OCI-LY7 (cell line): ENCODE results near the gene RRP1B. TPM values are rescaled to one million over a fixed set of nuclear protein-coding genes. Genes with fewer than 3 reads are reported as not detected.

Experiments
- BruUV-seq: library from RNA; stranded (reverse); fragments of 400-500 nt; replicated peaks from 2 replicates; lab custom pipeline; 2021; lab: Mats Ljungman, UMichigan
- CTCF ChIA-PET: fragments of 300-600 bp; sonication (Branson Sonifier 250); formaldehyde crosslinking; loops from one replicate; lab custom pipeline; 2022; ENCODE audit warnings: antibody characterized with exemption; ENCODE audit not compliant: unreplicated experiment; lab: Charles Lee
- POLR2A ChIA-PET: fragments of 300-600 bp; sonication (Branson Sonifier 250); formaldehyde crosslinking; loops from one replicate; lab custom pipeline; 2022; ENCODE audit warnings: antibody characterized with exemption; lab: Charles Lee
- DNase-seq: peaks from one replicate; pipeline ENCODE4 v3.0.0-alpha.2; 2015; ENCODE audit warnings: low spot score
- H2AFZ ChIP-seq: fragments of 200-600 bp; sonication (generic), shearing (Covaris generic); 2 replicates; pipeline ENCODE4 v1.6.1; 2014; ENCODE audit warnings: mild to moderate bottlenecking, antibody characterized with exemption, low read length, moderate library complexity
- H3K27ac ChIP-seq: fragments of 200-600 bp; sonication (generic); 2 replicates; pipeline ENCODE4 v1.5.1; 2014; ENCODE audit warnings: mixed run types, low read depth, mild to moderate bottlenecking, moderate library complexity, low read length, inconsistent platforms; ENCODE audit not compliant: poor library complexity, severe bottlenecking
- H3K36me3 ChIP-seq: fragments of 200-600 bp; sonication (generic); 2 replicates; pipeline ENCODE4 v1.6.1; 2014; ENCODE audit warnings: mild to moderate bottlenecking, antibody characterized with exemption, low read length, moderate library complexity, mixed read lengths; ENCODE audit not compliant: insufficient read depth
- H3K4me1 ChIP-seq: fragments of 200-600 bp; sonication (generic); 2 replicates; pipeline ENCODE4 v1.5.1; 2014; ENCODE audit warnings: mild to moderate bottlenecking, low read length; ENCODE audit not compliant: insufficient read depth, poor library complexity, severe bottlenecking
- H3K4me2 ChIP-seq: fragments of 200-600 bp; sonication (generic); 2 replicates; pipeline ENCODE4 v1.6.1; 2014; ENCODE audit warnings: mild to moderate bottlenecking, low read length
- H3K4me3 ChIP-seq: fragments of 200-600 bp; sonication (generic); 2 replicates; pipeline ENCODE4 v1.5.1; 2014; ENCODE audit warnings: mild to moderate bottlenecking, low read depth, low read length; ENCODE audit not compliant: poor library complexity, severe bottlenecking
- H3K79me2 ChIP-seq: fragments of 200-600 bp; sonication (generic); 2 replicates; pipeline ENCODE4 v1.6.1; 2016; ENCODE audit warnings: low read depth, mild to moderate bottlenecking, low read length, moderate library complexity, mixed read lengths; ENCODE audit not compliant: insufficient read depth
- H3K9me2 ChIP-seq: fragments of 200-600 bp; sonication (generic); 2 replicates; pipeline ENCODE4 v1.6.1; 2016; ENCODE audit warnings: mild to moderate bottlenecking, low read length, mixed read lengths; ENCODE audit not compliant: insufficient read depth
- H3K9me3 ChIP-seq: fragments of 200-600 bp; sonication (generic); 2 replicates; pipeline ENCODE4 v1.6.1; 2014; ENCODE audit warnings: mild to moderate bottlenecking, mixed run types, low read length, mixed read lengths
- H4K20me1 ChIP-seq: fragments of 200-600 bp; sonication (generic); 2 replicates; pipeline ENCODE4 v1.6.1; 2014; ENCODE audit warnings: mild to moderate bottlenecking, antibody characterized with exemption, low read length, moderate library complexity, mixed read lengths; ENCODE audit not compliant: insufficient read depth
- EZH2phosphoT487 ChIP-seq: fragments of 200-600 bp; sonication (generic); IDR thresholded peaks from 2 replicates; pipeline ENCODE4 v1.6.1; 2018; ENCODE audit warnings: low read depth, borderline replicate concordance, mild to moderate bottlenecking, mixed run types, antibody characterized with exemption, low read length, moderate library complexity, mixed read lengths
- intact Hi-C: fragments of 100-400 bp; cut with micrococcal nuclease; formaldehyde crosslinking; loops from one replicate; pipeline ENCODE4 v1.10.0; 2022; ENCODE audit not compliant: unreplicated experiment
- total RNA-seq, 2 experiments: library from RNA; depleted of rRNA in 1 of 2; stranded (reverse); fragments of >200 nt in 1 of 2; shearing (Covaris generic) in 1 of 2; gene quantifications; 2 replicates each; pipeline ENCODE4 v1.2.3, GENCODE V29; 2014 to 2022
- TF ChIP-seq, protein P1 (sequence below): fragments of 200-600 bp; sonication (generic); conservative IDR thresholded peaks from 2 replicates; pipeline ENCODE4 v1.5.1; 2014; ENCODE audit warnings: mild to moderate bottlenecking, antibody characterized with exemption, low read length, moderate library complexity, mixed read lengths

The RRP1B gene
- total RNA-seq, 2 experiments from 2014 or later = 58.6 to 74.5 TPM

DNA sequence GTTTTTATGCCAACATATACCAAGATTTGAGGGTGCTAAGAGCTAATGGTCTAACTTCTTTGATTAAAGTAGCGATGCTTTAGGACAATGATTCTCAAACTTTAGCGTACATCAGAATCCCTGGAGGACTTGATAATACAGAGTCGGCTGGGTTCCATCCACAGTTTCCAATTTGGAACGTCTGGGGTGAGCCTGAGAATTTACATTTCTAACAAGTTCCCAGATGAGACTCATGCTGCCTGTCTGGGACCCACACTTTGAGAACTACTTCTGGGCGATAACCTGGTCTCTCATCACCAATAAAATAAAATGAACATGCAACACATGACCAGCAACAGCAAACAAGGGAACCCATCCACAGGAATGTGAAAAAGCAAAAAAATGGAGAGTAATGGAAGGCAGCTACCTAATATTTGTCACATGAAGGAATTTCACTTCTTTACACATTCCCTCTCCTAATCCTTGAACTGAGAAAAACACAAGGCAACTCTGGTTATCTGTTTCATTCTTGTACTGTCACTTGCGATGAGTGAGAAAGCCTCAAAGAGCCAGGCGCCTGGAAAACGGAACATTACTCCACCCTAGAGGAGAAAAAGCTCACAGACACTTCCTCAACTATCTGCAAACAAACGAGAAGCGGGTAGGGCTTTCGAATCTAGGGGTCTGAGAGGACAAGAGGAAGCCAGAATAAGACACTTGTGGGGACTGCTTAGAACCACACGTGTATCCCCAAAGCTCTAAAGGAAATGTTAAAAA lies 14.0 kb upstream of the RRP1B start:
- peak overlapping the region; percentile 48; the same call in 1 of the 2 replicates for H3K4me2 ChIP-seq
- BruUV-seq = no TSS peak
- no peaks in the 10 kb centered on the region for H3K79me2 ChIP-seq
- no peaks in the 10 kb centered on the region for H3K9me3 ChIP-seq
- DNase-seq = peak; percentile 56
- POLR2A ChIA-PET = interaction anchor here (0.7 to 1.8 kb wide), 2 partner anchors 17 to 1620 kb away, joined by 4 to 6 read pairs; no protein-coding TSS in a partner anchor
- H3K36me3 ChIP-seq = no peaks in the 10 kb centered on the region
- intact Hi-C loops = no loop called here
- H3K4me3 ChIP-seq = peak overlapping the region; percentile 8
- CTCF ChIA-PET = interaction anchor here (0.9 kb wide), 1 partner anchor 34 kb away, joined by 3 read pairs; no protein-coding TSS in a partner anchor
- no peaks in the 10 kb centered on the region for H4K20me1 ChIP-seq
- H3K27ac ChIP-seq = no peak overlapping the region
- H3K4me1 ChIP-seq = peaks cover 14% of the 10 kb centered on the region
- H2AFZ ChIP-seq = peak overlapping the region; percentile 39
- H3K9me2 ChIP-seq = no peaks in the 10 kb centered on the region
- TF ChIP-seq, protein P1, sequence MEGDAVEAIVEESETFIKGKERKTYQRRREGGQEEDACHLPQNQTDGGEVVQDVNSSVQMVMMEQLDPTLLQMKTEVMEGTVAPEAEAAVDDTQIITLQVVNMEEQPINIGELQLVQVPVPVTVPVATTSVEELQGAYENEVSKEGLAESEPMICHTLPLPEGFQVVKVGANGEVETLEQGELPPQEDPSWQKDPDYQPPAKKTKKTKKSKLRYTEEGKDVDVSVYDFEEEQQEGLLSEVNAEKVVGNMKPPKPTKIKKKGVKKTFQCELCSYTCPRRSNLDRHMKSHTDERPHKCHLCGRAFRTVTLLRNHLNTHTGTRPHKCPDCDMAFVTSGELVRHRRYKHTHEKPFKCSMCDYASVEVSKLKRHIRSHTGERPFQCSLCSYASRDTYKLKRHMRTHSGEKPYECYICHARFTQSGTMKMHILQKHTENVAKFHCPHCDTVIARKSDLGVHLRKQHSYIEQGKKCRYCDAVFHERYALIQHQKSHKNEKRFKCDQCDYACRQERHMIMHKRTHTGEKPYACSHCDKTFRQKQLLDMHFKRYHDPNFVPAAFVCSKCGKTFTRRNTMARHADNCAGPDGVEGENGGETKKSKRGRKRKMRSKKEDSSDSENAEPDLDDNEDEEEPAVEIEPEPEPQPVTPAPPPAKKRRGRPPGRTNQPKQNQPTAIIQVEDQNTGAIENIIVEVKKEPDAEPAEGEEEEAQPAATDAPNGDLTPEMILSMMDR = peak; percentile 53
- no peak for TF ChIP-seq EZH2phosphoT487

DNA sequence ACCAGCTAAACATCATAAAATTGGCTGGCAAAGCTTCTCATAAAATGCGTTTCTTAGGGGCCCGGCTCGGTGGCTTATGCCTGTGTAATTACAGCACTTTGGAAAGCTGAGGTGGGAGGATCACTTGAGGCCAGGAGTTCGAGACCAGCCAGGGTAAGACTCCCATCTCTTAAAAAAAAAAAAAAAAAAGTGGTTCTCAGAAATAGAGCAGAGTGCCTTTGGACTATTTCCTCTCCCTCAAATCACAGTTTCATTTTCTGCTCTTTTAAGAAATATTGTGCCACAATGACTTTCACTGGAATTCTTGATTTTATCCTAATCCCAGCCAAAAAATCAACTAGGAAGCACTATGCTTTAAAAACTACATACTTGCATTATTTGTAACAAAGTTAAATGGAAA lies 13.4 kb upstream of the RRP1B start:
- POLR2A ChIA-PET = interaction anchor here (0.7 to 1.8 kb wide), 2 partner anchors 18 to 1620 kb away, joined by 4 to 6 read pairs; no protein-coding TSS in a partner anchor
- peak overlapping the region; percentile 48 for H3K4me2 ChIP-seq
- H3K36me3 ChIP-seq = no peaks in the 10 kb centered on the region
- no peak overlapping the region for H3K27ac ChIP-seq
- H3K9me3 ChIP-seq = no peaks in the 10 kb centered on the region
- no peaks in the 10 kb centered on the region for H3K79me2 ChIP-seq
- no peaks in the 10 kb centered on the region for H4K20me1 ChIP-seq
- CTCF ChIA-PET = no interaction called here
- H3K4me3 ChIP-seq = peak overlapping the region; percentile 8
- peak overlapping the region; percentile 39 for H2AFZ ChIP-seq
- DNase-seq = no peak
- H3K9me2 ChIP-seq = no peaks in the 10 kb centered on the region
- intact Hi-C loops = no loop called here
- TF ChIP-seq, protein P1 = no peak
- no peak for TF ChIP-seq EZH2phosphoT487
- H3K4me1 ChIP-seq = peaks cover 14% of the 10 kb centered on the region
- no TSS peak for BruUV-seq
